K562 (cell line): ENCODE data around the gene TCF20. TPM values are rescaled to one million over a fixed set of nuclear protein-coding genes. Genes with fewer than 3 reads are reported as not detected.
A peak's percentile ranks its signal among the peaks of the same experiment; 100 is the strongest.

ENCODE experiments used
- ATAC-seq: fragments of 200-7000 bp; cut with Tn5 transposase; 3 replicates; pipeline ENCODE4 v1.9.1; 2020; ENCODE audit warnings: moderate library complexity
- BruUV-seq: library from RNA; stranded (reverse); fragments of 400-500 nt; replicated peaks from 2 replicates; lab custom pipeline; 2021; lab: Mats Ljungman, UMichigan
- CTCF ChIA-PET: fragments of 300-600 bp; formaldehyde crosslinking; extraction: SDS; loops from one replicate; lab custom pipeline; 2021; ENCODE audit warnings: low intra/inter-chr PET ratio; lab: Yijun Ruan, JAX
- POLR2A ChIA-PET: fragments of 300-600, 350-650 bp; sonication (Branson Sonifier 250); formaldehyde crosslinking; extraction: SDS; loops from one replicate; lab custom pipeline; 2021; ENCODE audit warnings: antibody characterized with exemption, inconsistent platforms; lab: Yijun Ruan, JAX
- DNase-seq, 4 experiments: peaks; one replicate each; pipeline versions ENCODE4 v3.0.0 to v3.0.0-alpha.2; 2011 to 2018; ENCODE audit warnings: low spot score in 3 of 4, mixed read lengths in 3 of 4; ENCODE audit errors: extremely low read depth in 1 of 4
- FAIRE-seq: peaks from 2 replicates; lab custom pipeline; 2011; peaks lifted over from hg19 to GRCh38; lab: Jason Lieb, UNC
- H2AFZ ChIP-seq: 2 replicates; pipeline ENCODE4 v1.6.0; 2011; ENCODE audit warnings: low read depth, low read length, control low read depth, inconsistent platforms
- H3K27ac ChIP-seq: fragments of 200-600 bp; 3 replicates; pipeline ENCODE4 v1.8.0; 2011; ENCODE audit warnings: low read depth, mild to moderate bottlenecking, control low read depth, inconsistent platforms, low read length, moderate library complexity, mixed read lengths; ENCODE audit errors: extremely low read depth
- H3K27me3 ChIP-seq, 2 experiments: fragments of 300-600 bp in 1 of 2; 2 replicates in 1 of 2; 3 replicates in 1 of 2; pipeline versions ENCODE4 v1.6.0 to v1.8.0; 2011; ENCODE audit warnings: inconsistent platforms in 2 of 2, low read length in 2 of 2, mild to moderate bottlenecking in 1 of 2, mixed read lengths in 1 of 2, moderate library complexity in 1 of 2; ENCODE audit not compliant: control insufficient read depth in 2 of 2, insufficient read depth in 2 of 2
- H3K36me3 ChIP-seq: fragments of 300-600 bp; 3 replicates; pipeline ENCODE4 v1.8.0; 2011; ENCODE audit warnings: mild to moderate bottlenecking, low read length, inconsistent platforms; ENCODE audit not compliant: control insufficient read depth, insufficient read depth
- H3K4me1 ChIP-seq, 2 experiments: fragments of 200-600 bp in 1 of 2; replicated peaks in 1 of 2; 2 replicates in 1 of 2; 3 replicates in 1 of 2; pipeline versions ENCODE4 v1.5.1 to v1.8.0; 2011; ENCODE audit warnings: inconsistent platforms in 2 of 2, low read length in 2 of 2, mild to moderate bottlenecking in 1 of 2, mixed read lengths in 1 of 2, moderate library complexity in 1 of 2; ENCODE audit not compliant: control insufficient read depth in 2 of 2, insufficient read depth in 2 of 2
- H3K4me2 ChIP-seq: 2 replicates; pipeline ENCODE4 v1.6.1; 2011; ENCODE audit warnings: low read length, control low read depth, inconsistent platforms, mixed read lengths; ENCODE audit not compliant: insufficient read depth
- H3K4me3 ChIP-seq: fragments of 200-600 bp; sonication (generic), shearing (Covaris generic); 2 replicates; pipeline ENCODE4 v1.5.1; 2016; ENCODE audit warnings: control low read depth, inconsistent platforms
- H3K79me2 ChIP-seq: fragments of 200-600 bp; 3 replicates; pipeline ENCODE4 v1.8.0; 2011; ENCODE audit warnings: low read length, inconsistent platforms; ENCODE audit not compliant: control insufficient read depth, insufficient read depth
- H3K9ac ChIP-seq, 2 experiments: 2 replicates each; pipeline versions ENCODE4 v1.6.0 to v1.6.1; 2011; ENCODE audit warnings: low read depth in 2 of 2, low read length in 2 of 2, control low read depth in 1 of 2, inconsistent platforms in 1 of 2, mild to moderate bottlenecking in 1 of 2, mixed read lengths in 1 of 2; ENCODE audit not compliant: insufficient read depth in 1 of 2
- H3K9me1 ChIP-seq: one replicate; pipeline ENCODE4 v1.6.0; 2011; ENCODE audit warnings: inconsistent platforms, mild to moderate bottlenecking, low read length, moderate library complexity; ENCODE audit not compliant: control insufficient read depth, insufficient read depth
- H3K9me3 ChIP-seq: replicated peaks from 2 replicates; pipeline ENCODE4 v1.5.1; 2011; ENCODE audit warnings: low read depth, low read length, inconsistent platforms; ENCODE audit not compliant: control insufficient read depth, insufficient read depth
- H4K20me1 ChIP-seq: replicated peaks from 2 replicates; pipeline ENCODE4 v1.6.1; 2011; ENCODE audit warnings: low read length, inconsistent platforms, mixed read lengths; ENCODE audit not compliant: control insufficient read depth, insufficient read depth
- CEBPB ChIP-seq: fragments of 450-650 bp; IDR thresholded peaks from 2 replicates; pipeline ENCODE4 v1.6.1; 2016; ENCODE audit warnings: missing genetic modification characterization, missing compliant biosample characterization
- WGBS: fragments of 100-300 bp; shearing (Covaris generic); methylation state at CpG from one replicate; pipeline ENCODE4 v1.1.6; 2016; ENCODE audit warnings: low coverage, mixed read lengths; ENCODE audit not compliant: insufficient coverage; ENCODE audit errors: missing lambda C conversion rate; 5-methylcytosine and 5-hydroxymethylcytosine counted together
- in situ Hi-C: fragments of 300-500 bp; cut with MboI; formaldehyde crosslinking; loops from 4 replicates; pipeline ENCODE4 v1.15.0; 2018; ENCODE audit warnings: inconsistent platforms, mixed read lengths
- intact Hi-C: fragments of 100-400 bp; cut with micrococcal nuclease; formaldehyde crosslinking; loops from 2 replicates; pipeline ENCODE4 v1.14.2; 2022
- polyA plus RNA-seq, 8 experiments: library from polyadenylated mRNA; depleted of rRNA in 4 of 8; stranded (reverse) in 5 of 8; unstranded in 3 of 8; fragments of >200 nt; fragmentation: Nextera tagmentation in 2 of 8; fragmentation: Illumina TruSeq in 1 of 8; extraction: Ambion mirVana in 2 of 8; extraction: Trizol in 1 of 8; gene quantifications; 2 replicates each; pipeline versions ENCODE4 v1.2.1 to v1.2.3, GENCODE V29; 2011 to 2014; ENCODE audit warnings: inconsistent platforms in 1 of 8, missing spikeins in 1 of 8
- total RNA-seq, 7 experiments: library from RNA; depleted of rRNA in 6 of 7; stranded (reverse); fragments of >200 nt in 6 of 7; fragmentation: Illumina TruSeq in 2 of 7; extraction: Trizol in 2 of 7; gene quantifications; 2 replicates each; pipeline versions ENCODE4 v1.2.1 to v1.2.3, GENCODE V29; 2011 to 2021; ENCODE audit warnings: low replicate concordance in 1 of 7
- TF ChIP-seq, protein P1 (sequence below): fragments of 200-800 bp; sonication (Bioruptor generic); IDR thresholded peaks from 2 replicates; pipeline ENCODE4 v1.6.1; 2016; ENCODE audit warnings: missing genetic modification characterization, missing compliant biosample characterization
- TF ChIP-seq, protein P2 (sequence below): fragments of 450-650 bp; IDR thresholded peaks from 2 replicates; pipeline ENCODE4 v1.6.1; 2016

TCF20 gene
- total and polyA plus RNA-seq, 9 of the 15 experiments (the other 6 are each of a cell fraction or from before 2014, with no cell fraction given) = 0.35 to 43.6 (median 17.5) TPM

DNA sequence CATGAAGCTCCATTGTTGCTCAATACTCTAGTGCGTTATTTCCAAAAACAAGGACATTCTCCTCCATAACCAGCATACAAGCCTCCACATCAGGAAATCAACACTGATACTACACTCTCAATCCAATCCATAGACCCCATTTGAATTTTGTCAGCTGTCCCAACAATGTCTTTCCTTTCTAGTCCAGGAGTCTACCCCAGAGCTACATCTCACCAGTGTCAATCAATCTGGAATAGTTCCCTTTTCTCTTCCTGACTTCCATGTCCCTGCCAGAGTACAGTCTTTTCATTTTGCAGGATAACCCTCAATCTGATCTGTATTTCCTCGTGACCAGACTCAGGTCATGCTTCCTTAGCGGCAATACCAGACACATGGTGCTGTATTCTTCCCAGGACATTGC lies 43.0 kb downstream of the TCF20 start:
- FAIRE-seq = no peak

More for the DNA sequence above, 43.0 kb downstream of the TCF20 start:
- Histone ChIP-seq H3K4me3 (no peak overlapping the region), H3K4me2 (no peak overlapping the region), H3K4me1 (no peaks in the 10 kb centered on the region; a peak in 3 of 5 replicates), H3K9ac (no peak overlapping the region), H3K36me3 (no peaks in the 10 kb centered on the region), H2AFZ (no peak overlapping the region), H3K27ac (no peak overlapping the region), H4K20me1 (peaks cover 5% of the 10 kb centered on the region; the same call in 1 of the 2 replicates), H3K79me2 (peaks cover 63% of the 10 kb centered on the region)
- POLR2A ChIA-PET = interaction anchor here (1.7 kb wide), 1 partner anchor 10 kb away, joined by 7 read pairs; no protein-coding TSS in a partner anchor
- intact Hi-C loops = no loop called here
- no peak for ATAC-seq
- DNase-seq = no peak
- peak; percentile 15; the same call in 1 of the 2 replicates for TF ChIP-seq CEBPB (tag)
- TF ChIP-seq, protein P1, sequence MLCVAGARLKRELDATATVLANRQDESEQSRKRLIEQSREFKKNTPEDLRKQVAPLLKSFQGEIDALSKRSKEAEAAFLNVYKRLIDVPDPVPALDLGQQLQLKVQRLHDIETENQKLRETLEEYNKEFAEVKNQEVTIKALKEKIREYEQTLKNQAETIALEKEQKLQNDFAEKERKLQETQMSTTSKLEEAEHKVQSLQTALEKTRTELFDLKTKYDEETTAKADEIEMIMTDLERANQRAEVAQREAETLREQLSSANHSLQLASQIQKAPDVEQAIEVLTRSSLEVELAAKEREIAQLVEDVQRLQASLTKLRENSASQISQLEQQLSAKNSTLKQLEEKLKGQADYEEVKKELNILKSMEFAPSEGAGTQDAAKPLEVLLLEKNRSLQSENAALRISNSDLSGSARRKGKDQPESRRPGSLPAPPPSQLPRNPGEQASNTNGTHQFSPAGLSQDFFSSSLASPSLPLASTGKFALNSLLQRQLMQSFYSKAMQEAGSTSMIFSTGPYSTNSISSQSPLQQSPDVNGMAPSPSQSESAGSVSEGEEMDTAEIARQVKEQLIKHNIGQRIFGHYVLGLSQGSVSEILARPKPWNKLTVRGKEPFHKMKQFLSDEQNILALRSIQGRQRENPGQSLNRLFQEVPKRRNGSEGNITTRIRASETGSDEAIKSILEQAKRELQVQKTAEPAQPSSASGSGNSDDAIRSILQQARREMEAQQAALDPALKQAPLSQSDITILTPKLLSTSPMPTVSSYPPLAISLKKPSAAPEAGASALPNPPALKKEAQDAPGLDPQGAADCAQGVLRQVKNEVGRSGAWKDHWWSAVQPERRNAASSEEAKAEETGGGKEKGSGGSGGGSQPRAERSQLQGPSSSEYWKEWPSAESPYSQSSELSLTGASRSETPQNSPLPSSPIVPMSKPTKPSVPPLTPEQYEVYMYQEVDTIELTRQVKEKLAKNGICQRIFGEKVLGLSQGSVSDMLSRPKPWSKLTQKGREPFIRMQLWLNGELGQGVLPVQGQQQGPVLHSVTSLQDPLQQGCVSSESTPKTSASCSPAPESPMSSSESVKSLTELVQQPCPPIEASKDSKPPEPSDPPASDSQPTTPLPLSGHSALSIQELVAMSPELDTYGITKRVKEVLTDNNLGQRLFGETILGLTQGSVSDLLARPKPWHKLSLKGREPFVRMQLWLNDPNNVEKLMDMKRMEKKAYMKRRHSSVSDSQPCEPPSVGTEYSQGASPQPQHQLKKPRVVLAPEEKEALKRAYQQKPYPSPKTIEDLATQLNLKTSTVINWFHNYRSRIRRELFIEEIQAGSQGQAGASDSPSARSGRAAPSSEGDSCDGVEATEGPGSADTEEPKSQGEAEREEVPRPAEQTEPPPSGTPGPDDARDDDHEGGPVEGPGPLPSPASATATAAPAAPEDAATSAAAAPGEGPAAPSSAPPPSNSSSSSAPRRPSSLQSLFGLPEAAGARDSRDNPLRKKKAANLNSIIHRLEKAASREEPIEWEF = no peak
- TF ChIP-seq, protein P2, sequence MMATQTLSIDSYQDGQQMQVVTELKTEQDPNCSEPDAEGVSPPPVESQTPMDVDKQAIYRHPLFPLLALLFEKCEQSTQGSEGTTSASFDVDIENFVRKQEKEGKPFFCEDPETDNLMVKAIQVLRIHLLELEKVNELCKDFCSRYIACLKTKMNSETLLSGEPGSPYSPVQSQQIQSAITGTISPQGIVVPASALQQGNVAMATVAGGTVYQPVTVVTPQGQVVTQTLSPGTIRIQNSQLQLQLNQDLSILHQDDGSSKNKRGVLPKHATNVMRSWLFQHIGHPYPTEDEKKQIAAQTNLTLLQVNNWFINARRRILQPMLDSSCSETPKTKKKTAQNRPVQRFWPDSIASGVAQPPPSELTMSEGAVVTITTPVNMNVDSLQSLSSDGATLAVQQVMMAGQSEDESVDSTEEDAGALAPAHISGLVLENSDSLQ = peak; percentile 64
- TF ChIP-seq, all 486 proteins: peak for 2
- Histone ChIP-seq H3K27me3 (no peaks in the 10 kb centered on the region), H3K9me1 (no peaks in the 10 kb centered on the region), H3K9me3 (0 out of 2 replicates have a peak, but pooled peaks cover 1% of the 10 kb centered on the region)
- no TSS peak for BruUV-seq
- in situ Hi-C loops = no loop called here
- WGBS = 83% methylated on average over 3 of the region's 3 CpGs
- CTCF ChIA-PET = no interaction called here
